GM19467 (cell line): ENCODE measurements around the gene ULK1.

Experiments used
- ATAC-seq: cut with Tn5 transposase; IDR thresholded peaks from one replicate; pipeline ENCODE4 v1.9.1; 2021; ENCODE audit warnings: mild to moderate bottlenecking, moderate library complexity; ENCODE audit not compliant: unreplicated experiment

The ULK1 gene

GRCh38 chr12:131962069-131962468 lies 67.6 kb downstream of the ULK1 start:
- no peak for ATAC-seq

DNA sequence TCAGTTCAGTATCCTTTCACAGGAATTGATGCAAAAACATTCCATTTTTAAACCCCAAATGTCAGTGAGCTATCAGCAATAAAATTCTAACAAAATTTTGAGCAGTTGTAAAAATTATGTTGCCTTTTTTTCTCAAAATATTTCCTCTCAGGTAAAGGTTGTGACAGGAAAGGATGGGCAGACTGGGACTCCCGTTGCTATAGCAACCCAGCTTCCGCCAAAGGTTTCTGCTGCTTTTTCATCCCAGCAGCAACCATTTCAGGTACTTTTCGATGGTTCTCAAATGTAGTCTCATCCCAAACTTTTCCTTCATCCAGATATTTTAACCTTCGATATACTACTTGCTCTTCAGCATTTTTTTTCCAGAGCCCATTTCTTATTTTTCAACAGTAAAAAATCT lies 69.0 kb downstream of the ULK1 start:
- ATAC-seq: no peak

DNA sequence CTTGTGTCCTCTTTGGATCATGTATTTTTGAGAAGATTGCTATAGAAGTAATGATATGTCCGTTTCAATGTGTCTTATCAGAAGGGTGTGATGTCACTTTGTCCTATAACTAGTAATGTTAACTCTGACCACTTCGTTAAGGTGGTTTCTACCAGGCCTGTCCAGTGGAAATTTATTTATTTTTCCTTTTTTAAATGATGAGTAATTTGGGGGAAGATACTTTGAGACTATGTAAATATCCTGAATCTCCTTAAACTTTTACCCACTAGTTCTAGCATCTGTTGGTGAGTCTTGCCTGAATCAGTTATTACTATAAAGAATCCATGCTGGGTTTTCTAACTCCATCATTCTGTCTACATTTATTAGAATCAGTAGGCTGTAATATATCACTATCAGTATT lies 70.7 kb downstream of the ULK1 start:
- ATAC-seq: no peak

DNA sequence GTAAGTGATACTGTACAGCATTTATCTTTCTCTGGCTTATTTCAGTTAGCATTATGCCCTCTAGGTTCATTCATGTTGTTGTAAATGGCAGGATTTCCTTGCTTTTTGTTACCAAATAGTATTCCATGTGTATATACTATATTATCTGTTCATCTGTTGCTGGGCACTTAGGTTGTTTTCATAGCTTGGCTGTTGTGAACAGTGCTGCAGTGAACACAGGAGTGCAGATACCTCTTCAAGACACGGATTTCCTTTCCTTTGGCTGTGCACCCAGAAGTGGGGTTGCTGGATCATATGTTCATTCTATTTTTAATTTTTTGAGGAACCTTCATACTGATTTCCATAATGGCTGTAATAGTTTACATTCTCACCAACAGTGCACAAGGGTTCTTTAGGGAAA lies 76.8 kb downstream of the ULK1 start:
- no peak for ATAC-seq
